NCI-H1694 (cell line): Measurements from ENCODE around the gene MICAL3.

Experiments
- DNase-seq: peaks from one replicate; lab custom pipeline; 2025; lab: John Stamatoyannopoulos, UW

MICAL3 gene

GRCh38 chr22:17930455-17931313, 93.7 kb downstream of the MICAL3 start:
- DNase-seq: no peak

- DNase-seq: no peak
Measured at GRCh38 chr22:17929909-17930308, 94.5 kb downstream of the MICAL3 start.

GRCh38 chr22:17928391-17928790, 96.0 kb downstream of the MICAL3 start:
- DNase-seq: no peak

GRCh38 chr22:17927062-17927461, 97.3 kb downstream of the MICAL3 start:
- DNase-seq: no peak

- DNase-seq: no peak
Measured at GRCh38 chr22:17926516-17926915, 97.8 kb downstream of the MICAL3 start.

GRCh38 chr22:17925431-17925841, 98.9 kb downstream of the MICAL3 start:
- DNase-seq: no peak

GRCh38 chr22:17924735-17925364, 99.5 kb downstream of the MICAL3 start:
- DNase-seq: no peak

- no peak for DNase-seq
Measured at GRCh38 chr22:17924076-17924475, 100.3 kb downstream of the MICAL3 start.

- no peak for DNase-seq
Measured at GRCh38 chr22:17922925-17923903, 101.1 kb downstream of the MICAL3 start.

- no peak for DNase-seq
Measured at GRCh38 chr22:17921871-17922821, 102.2 kb downstream of the MICAL3 start.

GRCh38 chr22:17920992-17921650, 103.2 kb downstream of the MICAL3 start:
- DNase-seq: no peak

- no peak for DNase-seq
Measured at GRCh38 chr22:17920145-17920605, 104.2 kb downstream of the MICAL3 start.

GRCh38 chr22:17919276-17920144, 104.9 kb downstream of the MICAL3 start:
- no peak for DNase-seq

GRCh38 chr22:17918840-17919239, 105.5 kb downstream of the MICAL3 start:
- no peak for DNase-seq

- no peak for DNase-seq
Measured at GRCh38 chr22:17917490-17917983, 106.8 kb downstream of the MICAL3 start.

- DNase-seq: no peak
Measured at GRCh38 chr22:17916226-17916889, 108.0 kb downstream of the MICAL3 start.

- no peak for DNase-seq
Measured at GRCh38 chr22:17915676-17916075, 108.7 kb downstream of the MICAL3 start.

- DNase-seq: no peak
Measured at GRCh38 chr22:17915188-17915587, 109.2 kb downstream of the MICAL3 start.

GRCh38 chr22:17914474-17914873, 109.9 kb downstream of the MICAL3 start:
- no peak for DNase-seq
